ENCODE data around the gene P2RY8.
"Not testable (repeated sequence)": the region's sequence is repeated elsewhere in the genome, so short reads cannot be mapped to it uniquely, and the experiment has no call there.

- TF ChIP-seq EZH2 (IDR thresholded peaks at IDR 0.05); ZNF274 (IDR thresholded peaks at IDR 0.05; ENCODE audit: low read depth, low read length); YY1 (IDR thresholded peaks at IDR 0.05; ENCODE audit: extremely low read depth, insufficient replicate concordance, low read depth, low read length); CBX3 (IDR thresholded peaks at IDR 0.05; ENCODE audit: low read depth); SIN3A (IDR thresholded peaks at IDR 0.05; ENCODE audit: low read depth); ATF3 (IDR thresholded peaks at IDR 0.05); EGR1 (IDR thresholded peaks at IDR 0.05; ENCODE audit: low read depth); POLR2AphosphoS5 (IDR thresholded peaks at IDR 0.05; ENCODE audit: low read depth, low read length); POLR2A (IDR thresholded peaks at IDR 0.05; ENCODE audit: borderline replicate concordance, extremely low read depth, insufficient read depth, insufficient read length): not testable (repeated sequence)
- TF ChIP-seq, protein P1, sequence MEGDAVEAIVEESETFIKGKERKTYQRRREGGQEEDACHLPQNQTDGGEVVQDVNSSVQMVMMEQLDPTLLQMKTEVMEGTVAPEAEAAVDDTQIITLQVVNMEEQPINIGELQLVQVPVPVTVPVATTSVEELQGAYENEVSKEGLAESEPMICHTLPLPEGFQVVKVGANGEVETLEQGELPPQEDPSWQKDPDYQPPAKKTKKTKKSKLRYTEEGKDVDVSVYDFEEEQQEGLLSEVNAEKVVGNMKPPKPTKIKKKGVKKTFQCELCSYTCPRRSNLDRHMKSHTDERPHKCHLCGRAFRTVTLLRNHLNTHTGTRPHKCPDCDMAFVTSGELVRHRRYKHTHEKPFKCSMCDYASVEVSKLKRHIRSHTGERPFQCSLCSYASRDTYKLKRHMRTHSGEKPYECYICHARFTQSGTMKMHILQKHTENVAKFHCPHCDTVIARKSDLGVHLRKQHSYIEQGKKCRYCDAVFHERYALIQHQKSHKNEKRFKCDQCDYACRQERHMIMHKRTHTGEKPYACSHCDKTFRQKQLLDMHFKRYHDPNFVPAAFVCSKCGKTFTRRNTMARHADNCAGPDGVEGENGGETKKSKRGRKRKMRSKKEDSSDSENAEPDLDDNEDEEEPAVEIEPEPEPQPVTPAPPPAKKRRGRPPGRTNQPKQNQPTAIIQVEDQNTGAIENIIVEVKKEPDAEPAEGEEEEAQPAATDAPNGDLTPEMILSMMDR (IDR thresholded peaks at IDR 0.05 in 2 of 3, conservative IDR thresholded peaks at IDR 0.05 in 1 of 3; ENCODE audit: borderline replicate concordance in 1 of 3, insufficient read depth in 1 of 3, low read depth in 2 of 3, low read length in 2 of 3), result not testable (repeated sequence)
- TF ChIP-seq, protein P2, sequence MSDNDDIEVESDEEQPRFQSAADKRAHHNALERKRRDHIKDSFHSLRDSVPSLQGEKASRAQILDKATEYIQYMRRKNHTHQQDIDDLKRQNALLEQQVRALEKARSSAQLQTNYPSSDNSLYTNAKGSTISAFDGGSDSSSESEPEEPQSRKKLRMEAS (IDR thresholded peaks at IDR 0.05), result not testable (repeated sequence)
Measured at GRCh38 chrX:1426321-1426720, 110.7 kb downstream of the P2RY8 start.

All from HCT116 (cell line).